ENCODE data around the gene GMCL2. TPM values are rescaled to one million over a fixed set of nuclear protein-coding genes. Genes with fewer than 3 reads are reported as not detected.
A peak's percentile ranks its signal among the peaks of the same experiment; 100 is the strongest.

Gene GMCL2
- total RNA-seq, 3 donors from 2014 or later: not detected

DNA sequence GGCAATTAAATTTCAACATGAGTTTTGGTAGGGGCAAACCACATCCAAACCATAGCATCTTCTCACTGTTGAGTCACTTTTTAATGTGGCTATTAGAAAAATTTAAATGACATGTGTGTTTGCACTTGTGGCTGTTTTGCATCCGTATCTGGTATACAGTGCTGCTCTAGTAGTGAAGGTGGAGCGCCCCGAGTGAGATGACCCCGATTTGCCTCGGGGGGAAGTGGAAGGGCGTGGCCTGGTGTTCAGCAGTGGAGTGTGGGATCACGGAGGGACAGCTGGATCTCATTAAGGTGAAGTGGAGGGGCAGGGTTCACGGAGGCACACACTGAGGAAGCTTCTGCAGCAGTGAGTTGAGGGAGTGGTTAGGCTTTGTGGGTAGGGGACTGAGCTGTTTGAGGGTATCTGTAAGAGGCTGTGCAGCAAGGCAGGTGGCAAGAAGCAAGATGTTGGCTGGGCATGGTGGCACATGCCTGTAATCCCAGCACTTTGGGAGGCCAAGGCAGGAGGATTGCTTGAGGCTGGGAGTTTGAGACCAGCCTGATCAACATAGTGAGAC lies 6.2 kb upstream of the GMCL2 start:
- Histone ChIP-seq H3K4me1 (no peaks in the 10 kb centered on the region), H3K36me3 (no peaks in the 10 kb centered on the region), H3K27ac (no peak overlapping the region), H3K27me3 (no peaks in the 10 kb centered on the region), H3K4me3 (no peak overlapping the region), H3K9me3 (no peaks in the 10 kb centered on the region)
- TF ChIP-seq POLR2A (IDR thresholded peaks at IDR 0.05) (no peak), POLR2AphosphoS5 (IDR thresholded peaks at IDR 0.05) (no peak)
- TF ChIP-seq, protein P1, sequence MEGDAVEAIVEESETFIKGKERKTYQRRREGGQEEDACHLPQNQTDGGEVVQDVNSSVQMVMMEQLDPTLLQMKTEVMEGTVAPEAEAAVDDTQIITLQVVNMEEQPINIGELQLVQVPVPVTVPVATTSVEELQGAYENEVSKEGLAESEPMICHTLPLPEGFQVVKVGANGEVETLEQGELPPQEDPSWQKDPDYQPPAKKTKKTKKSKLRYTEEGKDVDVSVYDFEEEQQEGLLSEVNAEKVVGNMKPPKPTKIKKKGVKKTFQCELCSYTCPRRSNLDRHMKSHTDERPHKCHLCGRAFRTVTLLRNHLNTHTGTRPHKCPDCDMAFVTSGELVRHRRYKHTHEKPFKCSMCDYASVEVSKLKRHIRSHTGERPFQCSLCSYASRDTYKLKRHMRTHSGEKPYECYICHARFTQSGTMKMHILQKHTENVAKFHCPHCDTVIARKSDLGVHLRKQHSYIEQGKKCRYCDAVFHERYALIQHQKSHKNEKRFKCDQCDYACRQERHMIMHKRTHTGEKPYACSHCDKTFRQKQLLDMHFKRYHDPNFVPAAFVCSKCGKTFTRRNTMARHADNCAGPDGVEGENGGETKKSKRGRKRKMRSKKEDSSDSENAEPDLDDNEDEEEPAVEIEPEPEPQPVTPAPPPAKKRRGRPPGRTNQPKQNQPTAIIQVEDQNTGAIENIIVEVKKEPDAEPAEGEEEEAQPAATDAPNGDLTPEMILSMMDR (IDR thresholded peaks at IDR 0.05): no peak
- peak in 1 of 2 donors; percentile 43 for DNase-seq (ENCODE audit: low spot score in 2 of 2)
- intact Hi-C loops (cut with DNase I; ENCODE audit: low total_unique reads): no loop called here

DNA sequence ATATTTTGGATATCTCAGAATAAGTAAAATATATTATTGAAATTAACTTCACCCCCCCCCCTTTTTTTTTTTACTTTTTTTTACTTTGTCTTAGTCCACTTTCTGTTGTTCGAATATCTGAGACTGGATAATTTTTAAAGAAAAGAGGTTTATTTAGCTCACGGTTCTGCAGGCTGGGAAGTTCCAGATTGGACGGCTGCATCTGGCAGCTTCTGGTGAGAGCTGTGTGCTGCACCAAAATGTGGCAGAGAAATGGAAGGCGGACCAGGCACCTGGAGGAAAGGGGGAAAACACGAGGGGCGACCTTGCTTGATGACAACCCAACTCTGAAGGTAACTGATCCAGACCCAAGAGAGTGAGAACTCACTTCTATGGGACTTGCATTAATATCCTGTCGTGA lies 5.6 kb upstream of the GMCL2 start:
- peak in 1 of 2 donors; percentile 43 for DNase-seq (ENCODE audit: low spot score in 2 of 2)
- no peaks in the 10 kb centered on the region for H3K27me3 ChIP-seq
- no peak overlapping the region for H3K27ac ChIP-seq
- H3K36me3 ChIP-seq: no peaks in the 10 kb centered on the region
- no peak overlapping the region for H3K4me3 ChIP-seq
- TF ChIP-seq, protein P1 (IDR thresholded peaks at IDR 0.05): no peak
- no peaks in the 10 kb centered on the region for H3K4me1 ChIP-seq
- H3K9me3 ChIP-seq: no peaks in the 10 kb centered on the region
- intact Hi-C loops (cut with DNase I; ENCODE audit: low total_unique reads): no loop called here

DNA sequence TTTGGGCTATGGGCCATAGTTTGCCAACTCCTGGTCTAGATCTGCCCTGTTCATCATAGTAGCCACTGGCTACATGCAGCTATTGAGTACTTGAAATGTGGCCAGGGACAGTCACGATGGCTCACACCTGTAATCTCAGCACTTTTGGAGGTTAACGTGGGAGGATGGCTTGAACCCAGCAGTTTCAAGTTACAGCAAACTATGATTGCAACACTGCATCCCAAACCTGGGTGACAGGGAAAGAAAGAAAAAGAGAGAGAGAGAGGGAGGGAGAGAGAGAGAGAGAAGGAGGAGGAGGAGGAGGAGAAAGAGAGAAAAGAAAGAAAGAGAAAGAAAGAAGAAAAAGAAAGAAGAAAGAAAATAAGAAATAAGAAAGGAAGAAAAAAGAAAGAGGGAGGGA lies 5.1 kb upstream of the GMCL2 start:
- DNase-seq (ENCODE audit: low spot score in 2 of 2): no peak
- H3K36me3 ChIP-seq: no peaks in the 10 kb centered on the region
- H3K4me3 ChIP-seq: no peak overlapping the region
- intact Hi-C loops (cut with DNase I; ENCODE audit: low total_unique reads): no loop called here
- H3K9me3 ChIP-seq: no peaks in the 10 kb centered on the region
- TF ChIP-seq POLR2A (IDR thresholded peaks at IDR 0.05) (no peak), POLR2AphosphoS5 (IDR thresholded peaks at IDR 0.05) (no peak)
- TF ChIP-seq, protein P1 (IDR thresholded peaks at IDR 0.05): no peak
- no peaks in the 10 kb centered on the region for H3K27me3 ChIP-seq
- no peaks in the 10 kb centered on the region for H3K4me1 ChIP-seq
- no peak overlapping the region for H3K27ac ChIP-seq

DNA sequence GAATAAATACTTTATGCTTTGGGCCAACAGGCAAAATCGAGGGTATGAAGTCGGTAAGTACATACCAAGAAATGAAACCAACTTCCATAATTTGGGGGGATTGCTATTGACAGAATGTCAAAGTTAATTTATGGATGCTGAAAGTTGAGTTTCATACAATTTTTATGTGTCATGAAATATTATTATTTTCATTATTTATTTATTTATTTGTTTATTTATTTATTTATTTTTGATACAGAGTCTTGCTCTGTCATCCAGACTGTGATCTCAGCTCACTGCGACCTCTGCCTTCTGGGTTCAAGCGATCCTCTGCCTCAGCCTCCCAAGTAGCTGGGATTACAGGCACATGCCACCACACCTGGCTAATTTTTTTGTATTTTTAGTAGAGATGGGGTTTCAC lies 4.5 kb upstream of the GMCL2 start:
- H3K4me3 ChIP-seq: no peak overlapping the region
- H3K36me3 ChIP-seq: no peaks in the 10 kb centered on the region
- H3K27me3 ChIP-seq: no peaks in the 10 kb centered on the region
- TF ChIP-seq POLR2A (IDR thresholded peaks at IDR 0.05) (no peak), POLR2AphosphoS5 (IDR thresholded peaks at IDR 0.05) (no peak)
- TF ChIP-seq, protein P1 (IDR thresholded peaks at IDR 0.05): no peak
- no peak overlapping the region for H3K27ac ChIP-seq
- no peaks in the 10 kb centered on the region for H3K4me1 ChIP-seq
- H3K9me3 ChIP-seq: no peaks in the 10 kb centered on the region
- no peak for DNase-seq (ENCODE audit: low spot score in 2 of 2)
- intact Hi-C loops (cut with DNase I; ENCODE audit: low total_unique reads): no loop called here

DNA sequence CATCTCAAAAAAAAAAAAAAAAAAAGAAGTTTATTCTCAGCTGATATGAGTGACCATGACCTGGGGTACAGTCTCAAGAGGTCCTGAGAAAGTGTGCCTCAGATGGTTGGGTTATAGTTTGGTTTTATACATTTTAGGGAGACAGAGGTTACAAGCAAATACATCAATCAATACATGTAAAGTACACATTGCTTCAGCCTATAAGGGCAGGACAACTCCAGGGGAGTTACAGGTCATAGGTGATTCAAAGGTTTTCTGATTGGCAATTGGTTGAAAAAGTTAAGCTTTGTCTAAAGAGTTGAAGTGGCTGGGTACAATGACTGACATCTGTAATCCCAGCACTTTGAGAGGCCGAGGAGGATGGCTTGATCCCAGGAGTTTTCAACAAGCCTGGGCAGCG lies 2.3 kb upstream of the GMCL2 start:
- Histone ChIP-seq H3K36me3 (no peaks in the 10 kb centered on the region), H3K27me3 (no peaks in the 10 kb centered on the region), H3K4me1 (no peaks in the 10 kb centered on the region), H3K4me3 (no peak overlapping the region), H3K9me3 (no peaks in the 10 kb centered on the region), H3K27ac (no peak overlapping the region)
- no peak for TF ChIP-seq POLR2AphosphoS5 (IDR thresholded peaks at IDR 0.05)
- TF ChIP-seq, protein P1 (IDR thresholded peaks at IDR 0.05): no peak
- no peak for TF ChIP-seq POLR2A (IDR thresholded peaks at IDR 0.05)
- DNase-seq (ENCODE audit: low spot score in 2 of 2): no peak
- intact Hi-C loops (cut with DNase I; ENCODE audit: low total_unique reads): no loop called here
